WTC11 (cell line): ENCODE data around the gene SLC24A4. TPM values are rescaled to one million over a fixed set of nuclear protein-coding genes. Genes with fewer than 3 reads are reported as not detected.

Experiments used
- ATAC-seq: fragments of 200-7000 bp; cut with Tn5 transposase; 2 replicates; pipeline ENCODE4 v1.10.0; 2021; ENCODE audit warnings: mild to moderate bottlenecking, moderate library complexity
- CTCF ChIA-PET: fragments of 300-600 bp; sonication (Branson Sonifier 250); formaldehyde crosslinking; loops from one replicate; lab custom pipeline; 2021; ENCODE audit warnings: antibody characterized with exemption; lab: Charles Lee
- POLR2A ChIA-PET: fragments of 350-600 bp; sonication (Branson Sonifier 250); formaldehyde crosslinking; loops from one replicate; lab custom pipeline; 2021; ENCODE audit warnings: antibody characterized with exemption; lab: Charles Lee
- DNase-seq: peaks from one replicate; pipeline ENCODE4 v3.0.0; 2021; ENCODE audit warnings: low spot score
- H3K27ac Mint-ChIP-seq: 2 replicates; pipeline ENCODE4 v1.8.0; 2021; ENCODE audit warnings: mixed read lengths
- H3K27me3 Mint-ChIP-seq: 2 replicates; pipeline ENCODE4 v1.8.0; 2021; ENCODE audit warnings: low read depth, mild to moderate bottlenecking, moderate library complexity, mixed read lengths
- H3K36me3 Mint-ChIP-seq: 2 replicates; pipeline ENCODE4 v1.8.0; 2021; ENCODE audit warnings: mixed read lengths
- H3K4me1 Mint-ChIP-seq: 2 replicates; pipeline ENCODE4 v1.8.0; 2022; ENCODE audit warnings: mixed read lengths
- H3K4me3 Mint-ChIP-seq: 2 replicates; pipeline ENCODE4 v1.8.0; 2021; ENCODE audit warnings: mild to moderate bottlenecking, moderate library complexity, mixed read lengths
- H3K9me3 Mint-ChIP-seq: 2 replicates; pipeline ENCODE4 v1.8.0; 2021; ENCODE audit warnings: mixed read lengths
- CBFB ChIP-seq: sonication (generic); formaldehyde crosslinking; IDR thresholded peaks from 2 replicates; pipeline ENCODE4 v1.8.1; 2022; ENCODE audit warnings: mild to moderate bottlenecking, low read depth, missing genetic modification reagents
- CDX4 ChIP-seq: fragments of 250-450 bp; sonication (Bioruptor Pico); IDR thresholded peaks from 2 replicates; pipeline ENCODE4 v1.9.0; 2021; ENCODE audit warnings: moderate library complexity, mild to moderate bottlenecking, inconsistent platforms, borderline replicate concordance
- FOXP1 ChIP-seq: sonication (generic); formaldehyde crosslinking; IDR thresholded peaks from 2 replicates; pipeline ENCODE4 v1.8.0; 2022; ENCODE audit warnings: missing genetic modification reagents, mild to moderate bottlenecking, moderate library complexity, borderline replicate concordance
- GABPB1 ChIP-seq: sonication (generic); formaldehyde crosslinking; IDR thresholded peaks from 2 replicates; pipeline ENCODE4 v1.8.1; 2023; ENCODE audit warnings: mild to moderate bottlenecking, missing genetic modification reagents
- IRF1 ChIP-seq: sonication (generic); formaldehyde crosslinking; IDR thresholded peaks from 2 replicates; pipeline ENCODE4 v1.8.0; 2023; ENCODE audit warnings: missing genetic modification reagents
- MAX ChIP-seq: sonication (generic); formaldehyde crosslinking; IDR thresholded peaks from 2 replicates; pipeline ENCODE4 v1.8.0; 2022; ENCODE audit warnings: mild to moderate bottlenecking, missing genetic modification reagents
- SMAD3 ChIP-seq: sonication (generic); formaldehyde crosslinking; IDR thresholded peaks from 2 replicates; pipeline ENCODE4 v1.8.0; 2022; ENCODE audit warnings: missing genetic modification reagents, mild to moderate bottlenecking, borderline replicate concordance
- TEAD1 ChIP-seq: sonication (generic); formaldehyde crosslinking; IDR thresholded peaks from 2 replicates; pipeline ENCODE4 v1.8.0; 2022; ENCODE audit warnings: mild to moderate bottlenecking, missing genetic modification reagents
- ZMAT4 ChIP-seq: fragments of 250-450 bp; sonication (Bioruptor Pico); IDR thresholded peaks from 2 replicates; pipeline ENCODE4 v1.9.0; 2021; ENCODE audit warnings: mild to moderate bottlenecking
- ZNF317 ChIP-seq: sonication (generic); formaldehyde crosslinking; IDR thresholded peaks from 2 replicates; pipeline ENCODE4 v1.8.1; 2023; ENCODE audit warnings: low read depth, mild to moderate bottlenecking, moderate library complexity, missing genetic modification reagents, borderline replicate concordance
- ZSCAN18 ChIP-seq: fragments of 250-450 bp; sonication (Bioruptor Pico); IDR thresholded peaks from 2 replicates; pipeline ENCODE4 v2.1.2; 2022; ENCODE audit warnings: mild to moderate bottlenecking, moderate library complexity
- total RNA-seq: library from RNA; stranded (reverse); gene quantifications from 3 replicates; pipeline ENCODE4 v1.2.3, GENCODE V29; 2021
- TF ChIP-seq, protein P1 (sequence below): sonication (generic); formaldehyde crosslinking; IDR thresholded peaks from 2 replicates; pipeline ENCODE4 v1.8.0; 2022; ENCODE audit warnings: mild to moderate bottlenecking, missing genetic modification reagents
- TF ChIP-seq, protein P2 (sequence below): sonication (generic); formaldehyde crosslinking; IDR thresholded peaks from 2 replicates; pipeline ENCODE4 v1.8.0; 2022; ENCODE audit warnings: mild to moderate bottlenecking, missing genetic modification reagents
- TF ChIP-seq, protein P3 (sequence below): sonication (generic); formaldehyde crosslinking; IDR thresholded peaks from 2 replicates; pipeline ENCODE4 v1.8.1; 2022; ENCODE audit warnings: low read depth, missing genetic modification reagents, borderline replicate concordance

The SLC24A4 gene
- total RNA-seq, 1 experiment from 2014 or later = 0.90 TPM

DNA sequence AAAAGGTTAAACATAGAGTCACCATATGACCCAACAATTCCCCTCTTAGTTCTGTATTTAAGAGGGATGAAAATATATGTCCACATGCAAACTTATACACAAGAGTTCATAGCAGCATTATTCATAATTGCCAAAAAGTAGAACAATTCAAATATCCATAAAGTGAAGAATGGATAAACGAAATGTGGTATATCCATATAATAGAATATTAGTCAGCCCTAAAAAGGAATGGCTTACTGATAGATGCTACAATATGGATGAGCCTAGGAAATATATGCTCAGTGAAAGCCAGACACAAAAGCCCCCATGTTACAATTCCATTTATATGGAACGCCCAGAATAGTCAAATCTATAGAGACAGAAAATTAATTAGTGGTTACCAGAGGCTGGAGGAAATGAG is 146.6 kb downstream of the SLC24A4 start:
- no peak overlapping the region for H3K4me3 Mint-ChIP-seq
- peaks cover 45% of the 10 kb centered on the region for H3K4me1 Mint-ChIP-seq
- H3K9me3 Mint-ChIP-seq = peaks cover 22% of the 10 kb centered on the region
- no peak overlapping the region for H3K27ac Mint-ChIP-seq
- DNase-seq = no peak
- ChIA-PET POLR2A (no interaction called here), CTCF (no interaction called here)
- no peak for TF ChIP-seq CBFB (CRISPR knock-in tag)
- no peak for TF ChIP-seq ZMAT4 (CRISPR knock-in tag)
- TF ChIP-seq ZSCAN18 = no peak
- TF ChIP-seq IRF1 (CRISPR knock-in tag) = no peak
- TF ChIP-seq, protein P1, sequence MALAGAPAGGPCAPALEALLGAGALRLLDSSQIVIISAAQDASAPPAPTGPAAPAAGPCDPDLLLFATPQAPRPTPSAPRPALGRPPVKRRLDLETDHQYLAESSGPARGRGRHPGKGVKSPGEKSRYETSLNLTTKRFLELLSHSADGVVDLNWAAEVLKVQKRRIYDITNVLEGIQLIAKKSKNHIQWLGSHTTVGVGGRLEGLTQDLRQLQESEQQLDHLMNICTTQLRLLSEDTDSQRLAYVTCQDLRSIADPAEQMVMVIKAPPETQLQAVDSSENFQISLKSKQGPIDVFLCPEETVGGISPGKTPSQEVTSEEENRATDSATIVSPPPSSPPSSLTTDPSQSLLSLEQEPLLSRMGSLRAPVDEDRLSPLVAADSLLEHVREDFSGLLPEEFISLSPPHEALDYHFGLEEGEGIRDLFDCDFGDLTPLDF (CRISPR knock-in tag) = no peak
- no peak for TF ChIP-seq ZNF317
- no peak for TF ChIP-seq FOXP1 (CRISPR knock-in tag)
- TF ChIP-seq CDX4 (CRISPR knock-in tag) = no peak
- no peak for TF ChIP-seq MAX
- no peak for TF ChIP-seq TEAD1 (CRISPR knock-in tag)
- TF ChIP-seq SMAD3 (CRISPR knock-in tag) = no peak
- TF ChIP-seq, protein P2, sequence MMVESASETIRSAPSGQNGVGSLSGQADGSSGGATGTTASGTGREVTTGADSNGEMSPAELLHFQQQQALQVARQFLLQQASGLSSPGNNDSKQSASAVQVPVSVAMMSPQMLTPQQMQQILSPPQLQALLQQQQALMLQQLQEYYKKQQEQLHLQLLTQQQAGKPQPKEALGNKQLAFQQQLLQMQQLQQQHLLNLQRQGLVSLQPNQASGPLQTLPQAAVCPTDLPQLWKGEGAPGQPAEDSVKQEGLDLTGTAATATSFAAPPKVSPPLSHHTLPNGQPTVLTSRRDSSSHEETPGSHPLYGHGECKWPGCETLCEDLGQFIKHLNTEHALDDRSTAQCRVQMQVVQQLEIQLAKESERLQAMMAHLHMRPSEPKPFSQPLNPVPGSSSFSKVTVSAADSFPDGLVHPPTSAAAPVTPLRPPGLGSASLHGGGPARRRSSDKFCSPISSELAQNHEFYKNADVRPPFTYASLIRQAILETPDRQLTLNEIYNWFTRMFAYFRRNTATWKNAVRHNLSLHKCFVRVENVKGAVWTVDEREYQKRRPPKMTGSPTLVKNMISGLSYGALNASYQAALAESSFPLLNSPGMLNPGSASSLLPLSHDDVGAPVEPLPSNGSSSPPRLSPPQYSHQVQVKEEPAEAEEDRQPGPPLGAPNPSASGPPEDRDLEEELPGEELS (CRISPR knock-in tag) = no peak
- TF ChIP-seq, protein P3, sequence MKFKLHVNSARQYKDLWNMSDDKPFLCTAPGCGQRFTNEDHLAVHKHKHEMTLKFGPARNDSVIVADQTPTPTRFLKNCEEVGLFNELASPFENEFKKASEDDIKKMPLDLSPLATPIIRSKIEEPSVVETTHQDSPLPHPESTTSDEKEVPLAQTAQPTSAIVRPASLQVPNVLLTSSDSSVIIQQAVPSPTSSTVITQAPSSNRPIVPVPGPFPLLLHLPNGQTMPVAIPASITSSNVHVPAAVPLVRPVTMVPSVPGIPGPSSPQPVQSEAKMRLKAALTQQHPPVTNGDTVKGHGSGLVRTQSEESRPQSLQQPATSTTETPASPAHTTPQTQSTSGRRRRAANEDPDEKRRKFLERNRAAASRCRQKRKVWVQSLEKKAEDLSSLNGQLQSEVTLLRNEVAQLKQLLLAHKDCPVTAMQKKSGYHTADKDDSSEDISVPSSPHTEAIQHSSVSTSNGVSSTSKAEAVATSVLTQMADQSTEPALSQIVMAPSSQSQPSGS (CRISPR knock-in tag) = no peak
- H3K27me3 Mint-ChIP-seq = no peaks in the 10 kb centered on the region
- no peak for ATAC-seq
- H3K36me3 Mint-ChIP-seq = peaks cover 8% of the 10 kb centered on the region

GRCh38 chr14:92470215-92470614 is 147.2 kb downstream of the SLC24A4 start:
- Mint-ChIP-seq H3K9me3 (peaks cover 22% of the 10 kb centered on the region), H3K27me3 (no peaks in the 10 kb centered on the region), H3K4me3 (no peak overlapping the region), H3K36me3 (peaks cover 8% of the 10 kb centered on the region), H3K4me1 (peaks cover 42% of the 10 kb centered on the region), H3K27ac (no peak overlapping the region)
- CTCF ChIA-PET = no interaction called here
- ATAC-seq (no peak), DNase-seq (no peak)
- POLR2A ChIA-PET = no interaction called here
- no peak for TF ChIP-seq GABPB1 (CRISPR knock-in tag)
